OCI-LY1 (cell line): ENCODE measurements around the gene KRT26.

ENCODE experiments used
- H2AFZ ChIP-seq: fragments of 200-600 bp; sonication (generic), shearing (Covaris generic); 2 replicates; pipeline ENCODE4 v1.6.0; 2014; ENCODE audit warnings: antibody characterized with exemption, mild to moderate bottlenecking, low read length
- H3F3A ChIP-seq: fragments of 200-600 bp; sonication (generic), shearing (Covaris generic); 2 replicates; pipeline ENCODE4 v1.6.0; 2014; ENCODE audit warnings: mild to moderate bottlenecking, antibody characterized with exemption, low read length, moderate library complexity; ENCODE audit not compliant: insufficient read depth
- H3K27ac ChIP-seq: fragments of 200-600 bp; sonication (generic); 2 replicates; pipeline ENCODE4 v1.5.1; 2014; ENCODE audit warnings: low read length, mixed run types, mild to moderate bottlenecking, low read depth; ENCODE audit not compliant: poor library complexity, severe bottlenecking
- H3K27me3 ChIP-seq: fragments of 200-600 bp; sonication (generic); 2 replicates; pipeline ENCODE4 v1.6.0; 2014; ENCODE audit warnings: antibody characterized with exemption, mild to moderate bottlenecking, low read length, moderate library complexity; ENCODE audit not compliant: insufficient read depth
- H3K36me3 ChIP-seq: fragments of 200-600 bp; sonication (generic); 2 replicates; pipeline ENCODE4 v1.6.1; 2014; ENCODE audit warnings: mild to moderate bottlenecking, antibody characterized with exemption, low read length, moderate library complexity, mixed read lengths; ENCODE audit not compliant: insufficient read depth
- H3K4me1 ChIP-seq: fragments of 200-600 bp; sonication (generic); 2 replicates; pipeline ENCODE4 v1.5.1; 2014; ENCODE audit warnings: mild to moderate bottlenecking, low read length, moderate library complexity; ENCODE audit not compliant: insufficient read depth, severe bottlenecking
- H3K4me2 ChIP-seq: fragments of 200-600 bp; sonication (generic), shearing (Covaris generic); 2 replicates; pipeline ENCODE4 v1.6.1; 2014; ENCODE audit warnings: low read length
- H3K4me3 ChIP-seq: fragments of 200-600 bp; sonication (generic); 2 replicates; pipeline ENCODE4 v1.5.1; 2014; ENCODE audit warnings: low read length, low read depth, mild to moderate bottlenecking, mixed read lengths; ENCODE audit not compliant: poor library complexity, severe bottlenecking
- H3K79me2 ChIP-seq: fragments of 200-600 bp; shearing (Covaris generic); 2 replicates; pipeline ENCODE4 v1.6.1; 2016; ENCODE audit warnings: mixed run types, low read length, mixed read lengths; ENCODE audit not compliant: insufficient read depth
- H3K9ac ChIP-seq: fragments of 200-600 bp; sonication (generic), shearing (Covaris generic); 2 replicates; pipeline ENCODE4 v1.6.1; 2014; ENCODE audit warnings: mild to moderate bottlenecking, low read length, mixed read lengths
- H3K9me2 ChIP-seq: fragments of 200-600 bp; sonication (generic), shearing (Covaris generic); 2 replicates; pipeline ENCODE4 v1.6.1; 2014; ENCODE audit warnings: low read depth, mild to moderate bottlenecking, low read length, mixed read lengths
- H3K9me3 ChIP-seq: fragments of 200-600 bp; shearing (Covaris generic); 2 replicates; pipeline ENCODE4 v1.6.1; 2014; ENCODE audit warnings: low read length, mixed read lengths
- H4K20me1 ChIP-seq: fragments of 200-600 bp; sonication (generic), shearing (Covaris generic); 2 replicates; pipeline ENCODE4 v1.6.0; 2016; ENCODE audit warnings: mild to moderate bottlenecking, low read length; ENCODE audit not compliant: insufficient read depth
- EZH2 ChIP-seq: fragments of 200-600 bp; sonication (generic), shearing (Covaris generic); IDR thresholded peaks from 2 replicates; pipeline ENCODE4 v1.8.0; 2017; ENCODE audit warnings: borderline replicate concordance, mixed run types, mild to moderate bottlenecking, antibody characterized with exemption, low read length, moderate library complexity, mixed read lengths
- TF ChIP-seq, protein P1 (sequence below): fragments of 200-600 bp; sonication (generic), shearing (Covaris generic); IDR thresholded peaks from 2 replicates; pipeline ENCODE4 v1.5.1; 2017; ENCODE audit warnings: mild to moderate bottlenecking, antibody characterized with exemption, low read length, moderate library complexity, mixed read lengths

Gene KRT26

DNA sequence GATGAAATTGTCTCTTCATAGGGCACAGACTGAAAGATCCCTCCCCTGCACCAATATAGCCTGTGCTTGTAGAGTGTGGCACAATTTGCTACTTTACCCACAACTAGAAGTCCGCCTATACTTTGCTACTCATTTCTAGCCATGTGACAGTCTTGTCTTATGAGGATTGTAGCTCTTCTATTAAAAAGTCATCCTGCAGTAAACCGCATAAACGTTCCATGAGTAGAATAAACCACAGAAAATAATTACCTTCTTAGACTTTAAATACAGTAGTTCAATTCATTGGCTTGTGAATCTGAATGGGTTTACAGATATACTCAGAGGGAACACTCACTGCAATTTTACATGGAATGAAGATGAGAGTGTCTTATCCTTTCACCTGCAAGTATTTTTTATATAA, 6.0 kb upstream of the KRT26 start:
- Histone ChIP-seq H2AFZ (no peak overlapping the region), H3K9me3 (no peaks in the 10 kb centered on the region), H3K4me1 (no peaks in the 10 kb centered on the region), H3F3A (no peaks in the 10 kb centered on the region), H4K20me1 (no peaks in the 10 kb centered on the region), H3K4me3 (no peak overlapping the region), H3K27ac (no peak overlapping the region), H3K36me3 (no peaks in the 10 kb centered on the region), H3K9ac (no peak overlapping the region), H3K79me2 (no peaks in the 10 kb centered on the region), H3K27me3 (peaks cover 4% of the 10 kb centered on the region; the same call in 1 of the 2 replicates), H3K9me2 (no peaks in the 10 kb centered on the region), H3K4me2 (no peak overlapping the region)
- no peak for TF ChIP-seq EZH2
- TF ChIP-seq, protein P1, sequence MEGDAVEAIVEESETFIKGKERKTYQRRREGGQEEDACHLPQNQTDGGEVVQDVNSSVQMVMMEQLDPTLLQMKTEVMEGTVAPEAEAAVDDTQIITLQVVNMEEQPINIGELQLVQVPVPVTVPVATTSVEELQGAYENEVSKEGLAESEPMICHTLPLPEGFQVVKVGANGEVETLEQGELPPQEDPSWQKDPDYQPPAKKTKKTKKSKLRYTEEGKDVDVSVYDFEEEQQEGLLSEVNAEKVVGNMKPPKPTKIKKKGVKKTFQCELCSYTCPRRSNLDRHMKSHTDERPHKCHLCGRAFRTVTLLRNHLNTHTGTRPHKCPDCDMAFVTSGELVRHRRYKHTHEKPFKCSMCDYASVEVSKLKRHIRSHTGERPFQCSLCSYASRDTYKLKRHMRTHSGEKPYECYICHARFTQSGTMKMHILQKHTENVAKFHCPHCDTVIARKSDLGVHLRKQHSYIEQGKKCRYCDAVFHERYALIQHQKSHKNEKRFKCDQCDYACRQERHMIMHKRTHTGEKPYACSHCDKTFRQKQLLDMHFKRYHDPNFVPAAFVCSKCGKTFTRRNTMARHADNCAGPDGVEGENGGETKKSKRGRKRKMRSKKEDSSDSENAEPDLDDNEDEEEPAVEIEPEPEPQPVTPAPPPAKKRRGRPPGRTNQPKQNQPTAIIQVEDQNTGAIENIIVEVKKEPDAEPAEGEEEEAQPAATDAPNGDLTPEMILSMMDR = no peak

DNA sequence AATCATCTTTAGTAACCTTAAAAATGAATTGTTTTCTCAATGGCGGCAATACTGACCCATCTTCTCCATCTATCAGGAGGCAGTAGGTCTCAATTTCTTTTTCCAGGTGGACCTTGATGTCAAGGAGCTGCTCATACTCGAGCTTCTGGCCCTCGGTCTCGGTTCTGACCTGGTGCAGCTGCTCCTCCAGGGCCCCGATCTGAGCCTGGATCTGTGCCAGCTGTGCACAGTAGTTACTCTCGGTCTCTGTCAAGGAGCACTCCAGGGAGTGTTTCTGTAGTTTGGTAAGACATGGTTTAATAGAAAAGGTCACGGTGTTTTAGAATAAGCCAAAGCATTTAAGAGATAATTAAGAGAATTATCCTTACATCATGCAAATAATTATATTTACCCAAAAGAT, 5.5 kb upstream of the KRT26 start:
- no peak overlapping the region for H2AFZ ChIP-seq
- H3K36me3 ChIP-seq = no peaks in the 10 kb centered on the region
- no peaks in the 10 kb centered on the region for H4K20me1 ChIP-seq
- no peak overlapping the region for H3K27ac ChIP-seq
- H3K9ac ChIP-seq = no peak overlapping the region
- no peak overlapping the region for H3K4me3 ChIP-seq
- no peaks in the 10 kb centered on the region for H3K9me3 ChIP-seq
- H3K27me3 ChIP-seq = peaks cover 4% of the 10 kb centered on the region; the same call in 1 of the 2 replicates
- H3K4me2 ChIP-seq = no peak overlapping the region
- no peaks in the 10 kb centered on the region for H3K79me2 ChIP-seq
- no peaks in the 10 kb centered on the region for H3K9me2 ChIP-seq
- H3K4me1 ChIP-seq = no peaks in the 10 kb centered on the region
- H3F3A ChIP-seq = no peaks in the 10 kb centered on the region
- TF ChIP-seq EZH2 = no peak
- TF ChIP-seq, protein P1 = no peak

DNA sequence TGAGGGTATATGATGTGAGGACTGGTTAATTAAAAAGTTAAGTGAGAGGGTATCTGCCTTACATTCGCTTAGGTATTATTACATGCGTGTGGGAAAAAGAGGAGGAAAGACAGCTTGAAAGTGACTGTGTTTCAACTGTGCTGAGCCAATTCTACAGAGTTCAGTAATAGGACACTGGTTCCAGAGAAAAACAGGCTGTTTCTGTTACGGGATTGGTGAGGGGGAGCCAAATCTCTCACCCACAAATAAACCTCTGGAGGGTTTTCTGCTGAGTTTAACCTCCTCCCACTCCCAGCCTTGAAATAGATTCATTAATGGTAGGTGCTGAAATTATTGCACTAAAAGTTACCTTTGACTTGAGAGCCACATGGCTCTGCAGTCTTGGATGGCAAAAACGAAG, 3.9 kb upstream of the KRT26 start:
- Histone ChIP-seq H3K79me2 (no peaks in the 10 kb centered on the region), H3K4me1 (no peaks in the 10 kb centered on the region), H3K9me2 (no peaks in the 10 kb centered on the region), H3K4me2 (no peak overlapping the region), H3K36me3 (no peaks in the 10 kb centered on the region), H3K9me3 (no peaks in the 10 kb centered on the region), H3K27me3 (peaks cover 4% of the 10 kb centered on the region; the same call in 1 of the 2 replicates), H3K27ac (no peak overlapping the region), H2AFZ (no peak overlapping the region), H3F3A (no peaks in the 10 kb centered on the region), H3K9ac (no peak overlapping the region), H3K4me3 (no peak overlapping the region), H4K20me1 (no peaks in the 10 kb centered on the region)
- TF ChIP-seq EZH2 = no peak
- TF ChIP-seq, protein P1 = no peak
